ENCODE data around the gene SCAF1.

SCAF1 gene

GRCh38 chr19:49688531-49689132, 46.6 kb downstream of the SCAF1 start:
- no peak for DNase-seq

GRCh38 chr19:49689133-49690078, 47.4 kb downstream of the SCAF1 start, which contains the start of gene ADM5:
Gene ADM5, plus strand, starts transcription at chr19:49689594. Its CDS starts 244 bp downstream, at chr19:49689838.
- no peak for DNase-seq

- DNase-seq = no peak
Measured at GRCh38 chr19:49690079-49690655, 48.2 kb downstream of the SCAF1 start.

GRCh38 chr19:49690656-49691242, 48.7 kb downstream of the SCAF1 start, which contains the start of gene CPT1C:
Gene CPT1C, plus strand, starts transcription at chr19:49691116. Its CDS starts 1,137 bp downstream, at chr19:49692253.
- no peak for DNase-seq

DNA sequence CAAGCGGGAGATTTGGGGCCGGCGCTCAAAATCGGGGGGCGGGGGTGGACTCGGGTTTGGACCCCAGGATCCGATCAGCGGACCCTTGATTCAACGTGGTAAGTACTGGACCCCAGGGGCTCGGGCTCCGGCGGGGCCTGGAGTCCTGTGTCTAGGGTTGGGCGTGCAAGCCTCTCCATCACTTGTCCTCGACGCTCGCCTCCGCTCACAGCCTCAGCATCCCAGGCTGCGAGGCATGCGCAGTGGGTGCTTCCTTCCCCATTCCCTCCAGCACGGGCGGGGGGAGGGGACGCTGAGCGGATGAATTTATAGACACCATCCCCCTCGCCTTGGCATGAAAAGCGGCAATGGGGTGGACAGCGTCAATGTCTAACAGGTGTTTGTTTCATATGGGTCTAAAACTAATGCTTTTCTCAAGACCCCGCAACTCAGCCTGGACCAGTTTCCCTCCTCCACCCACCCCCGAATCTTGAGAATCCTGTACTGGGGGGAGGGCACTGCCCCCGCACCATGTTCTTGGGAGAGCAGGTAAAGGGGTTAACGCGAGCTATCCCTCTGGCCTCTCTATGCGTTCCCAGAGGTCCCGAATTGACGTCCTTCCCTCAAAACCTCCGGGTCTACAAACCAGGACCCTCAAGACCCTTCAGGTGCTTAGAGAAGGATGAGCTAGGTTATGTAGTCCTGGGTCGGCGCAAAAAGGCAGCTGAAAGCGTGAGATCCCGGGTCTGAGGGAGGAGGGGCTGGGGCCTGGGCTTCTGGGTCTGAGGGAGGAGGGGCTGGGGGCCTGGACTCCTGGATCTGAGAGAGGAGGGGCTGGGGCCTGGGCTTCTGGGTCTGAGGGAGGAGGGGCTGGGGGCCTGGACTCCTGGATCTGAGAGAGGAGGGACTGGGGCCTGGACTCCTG, 49.5 kb downstream of the SCAF1 start:
- DNase-seq = no peak

DNA sequence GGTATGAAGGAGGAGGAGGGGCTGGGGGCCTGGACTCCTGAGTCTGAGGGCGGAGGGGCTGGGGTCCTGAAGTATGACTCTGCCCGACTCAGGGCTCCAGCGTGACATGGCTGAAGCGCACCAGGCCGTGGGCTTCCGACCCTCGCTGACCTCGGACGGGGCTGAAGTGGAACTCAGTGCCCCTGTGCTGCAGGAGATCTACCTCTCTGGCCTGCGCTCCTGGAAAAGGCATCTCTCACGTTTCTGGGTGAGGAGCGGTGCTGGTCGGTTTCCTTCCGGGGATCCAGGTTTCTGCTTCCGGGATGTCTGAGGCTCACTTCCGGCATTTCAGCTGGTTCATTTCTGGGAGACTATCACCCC, 50.1 kb downstream of the SCAF1 start:
- no peak for DNase-seq

DNA sequence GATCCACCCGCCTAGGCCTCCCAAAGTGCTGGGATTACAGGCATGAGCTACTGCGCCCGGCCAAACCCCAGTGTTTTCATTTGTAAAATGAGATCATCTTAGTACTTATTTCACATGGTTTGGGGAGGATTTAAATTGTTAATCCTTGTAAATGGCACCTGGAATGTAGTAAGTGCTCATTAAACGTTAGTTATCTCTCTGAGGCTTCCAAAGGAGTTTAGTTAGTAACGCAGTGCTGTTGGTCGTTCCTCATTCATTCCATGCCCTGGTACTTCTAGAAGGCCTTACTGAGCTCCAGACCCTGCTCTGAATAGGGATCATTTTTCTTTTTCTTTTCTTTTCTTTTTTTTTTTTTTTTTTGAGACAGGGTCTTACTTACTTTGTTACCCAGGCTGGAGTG, 54.1 kb downstream of the SCAF1 start:
- no peak for DNase-seq

DNA sequence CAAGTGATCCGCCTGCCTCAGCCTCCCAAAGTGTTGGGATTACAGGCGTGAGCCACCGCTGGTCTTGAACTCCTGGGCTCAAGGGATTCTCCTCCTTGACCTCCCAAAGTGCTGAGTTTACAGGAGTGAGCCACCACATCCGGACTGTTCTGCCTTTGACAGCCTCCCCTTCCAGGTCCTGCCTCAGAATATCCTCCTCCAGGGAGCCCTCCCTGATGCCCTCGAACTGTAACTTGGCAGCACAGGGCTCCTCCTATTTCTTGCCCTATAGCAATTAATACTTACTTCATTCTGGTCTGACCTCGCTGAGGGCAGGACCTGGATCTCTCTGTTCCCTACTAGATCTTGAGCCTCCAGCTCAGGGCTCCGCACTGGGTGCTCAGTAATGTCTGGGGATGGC, 54.9 kb downstream of the SCAF1 start:
- no peak for DNase-seq

DNA sequence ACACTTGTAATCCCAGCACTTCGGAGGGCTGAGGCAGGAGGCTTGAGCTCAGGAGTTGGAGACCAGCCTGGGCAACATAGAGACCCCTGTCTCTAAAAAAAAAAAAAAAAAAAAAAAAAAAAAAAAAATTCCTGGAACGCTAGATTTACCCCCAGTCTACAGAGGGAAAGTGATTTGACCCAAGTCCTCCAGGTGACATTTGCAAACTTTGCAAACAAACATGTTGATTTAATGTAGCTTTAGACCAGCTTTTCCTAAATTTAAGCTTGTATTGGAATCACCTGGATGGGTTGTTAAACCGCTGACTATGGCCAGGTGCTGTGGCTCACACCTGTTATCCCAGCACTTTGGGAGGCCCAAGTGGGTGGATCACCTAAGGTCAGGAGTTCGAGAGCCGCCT, 57.4 kb downstream of the SCAF1 start:
- DNase-seq = no peak

DNA sequence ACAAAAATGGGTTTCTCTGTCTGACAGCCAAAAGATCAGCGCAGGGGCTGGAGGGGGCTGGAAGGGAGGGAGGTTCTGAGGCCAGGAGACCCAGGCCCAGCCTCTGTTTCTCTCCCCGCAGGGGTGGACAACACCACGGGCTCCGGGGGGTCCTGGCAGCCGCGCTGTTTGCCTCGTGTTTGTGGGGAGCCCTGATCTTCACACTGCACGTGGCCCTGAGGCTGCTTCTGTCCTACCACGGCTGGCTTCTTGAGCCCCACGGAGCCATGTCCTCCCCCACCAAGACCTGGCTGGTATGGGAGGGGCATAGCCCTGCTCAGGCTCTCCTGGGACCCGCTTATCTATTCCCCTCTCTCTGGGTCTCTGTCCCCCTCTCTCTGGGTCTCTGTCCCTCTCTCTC, 58.6 kb downstream of the SCAF1 start:
- no peak for DNase-seq

GRCh38 chr19:49701271-49701786, 59.3 kb downstream of the SCAF1 start:
- DNase-seq = no peak

DNA sequence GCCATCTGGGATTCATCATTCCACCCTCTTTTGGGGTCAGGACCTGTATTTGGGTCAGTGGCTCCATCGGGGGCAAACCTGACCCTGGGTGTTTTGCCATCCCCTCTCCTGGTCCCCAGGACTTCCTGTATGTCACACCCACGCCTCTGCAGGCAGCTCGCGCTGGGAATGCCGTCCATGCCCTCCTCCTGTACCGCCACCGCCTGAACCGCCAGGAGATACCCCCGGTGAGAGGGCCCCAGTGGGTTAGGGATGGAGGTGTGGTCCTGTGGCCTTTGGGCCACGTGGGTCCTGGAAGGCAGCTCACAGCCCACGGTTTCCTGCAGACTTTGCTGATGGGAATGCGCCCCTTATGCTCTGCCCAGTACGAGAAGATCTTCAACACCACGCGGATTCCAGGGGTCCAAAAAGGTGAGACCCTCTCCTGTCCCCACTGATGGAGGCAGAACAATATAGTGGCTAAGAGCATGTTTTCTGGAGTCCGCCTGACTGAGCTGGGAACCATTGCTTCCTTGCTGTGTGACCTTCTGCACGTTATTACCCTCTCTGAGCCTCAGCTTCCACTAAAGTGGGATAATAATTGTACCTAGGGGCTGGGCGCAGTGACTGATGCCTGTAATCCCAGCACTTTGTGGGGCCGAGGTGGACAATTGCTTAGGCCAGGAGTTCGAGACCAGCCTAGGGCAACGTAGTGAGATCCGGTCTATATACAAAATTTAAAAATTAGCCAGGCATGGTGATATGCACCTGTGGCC, 63.1 kb downstream of the SCAF1 start:
- no peak for DNase-seq

- no peak for DNase-seq
Measured at GRCh38 chr19:49705919-49706318, 63.9 kb downstream of the SCAF1 start.
